ENCODE measurements around the gene ZNF23. TPM values are rescaled to one million over a fixed set of nuclear protein-coding genes. Genes with fewer than 3 reads are reported as not detected.

Gene ZNF23
- total and polyA plus RNA-seq, 4 donors = 10.0 to 13.8 (median 11.7) TPM

GRCh38 chr16:71493213-71493612 lies 31.2 kb upstream of the ZNF23 start:
- no peak overlapping the region for H3K4me3 ChIP-seq (ENCODE audit: low read length in 2 of 2)
- H3K36me3 ChIP-seq (ENCODE audit: control insufficient read depth in 1 of 2, insufficient read depth in 2 of 2, low read length in 1 of 2) = no peaks in the 10 kb centered on the region
- DNase-seq (no peak), ATAC-seq (ENCODE audit: low FRiP score) (no peak)
- H3K4me1 ChIP-seq (ENCODE audit: control insufficient read depth in 1 of 2, insufficient read depth in 2 of 2, low read length in 2 of 2) = no peaks in the 10 kb centered on the region
- no peaks in the 10 kb centered on the region for H3K9me3 ChIP-seq (ENCODE audit: control insufficient read depth, low read length)
- H3K27me3 ChIP-seq (ENCODE audit: control insufficient read depth in 1 of 2, insufficient read depth in 2 of 2, low read length in 1 of 2) = no peaks in the 10 kb centered on the region
- 62 to 63% methylated on average over 3 of the region's 3 CpGs for WGBS, 2 donors
- intact Hi-C loops (cut with DNase I) = loop anchor here in 1 of 2 donors (5.0 kb wide), 1 partner anchor 41 kb away; no protein-coding TSS in a partner anchor
- no peak overlapping the region for H3K27ac ChIP-seq (ENCODE audit: low read depth in 1 of 2, low read length in 2 of 2)

GRCh38 chr16:71492786-71493185 lies 30.7 kb upstream of the ZNF23 start:
- H3K27ac ChIP-seq (ENCODE audit: low read depth in 1 of 2, low read length in 2 of 2) = no peak overlapping the region
- no peaks in the 10 kb centered on the region for H3K36me3 ChIP-seq (ENCODE audit: control insufficient read depth in 1 of 2, insufficient read depth in 2 of 2, low read length in 1 of 2)
- H3K4me1 ChIP-seq (ENCODE audit: control insufficient read depth in 1 of 2, insufficient read depth in 2 of 2, low read length in 2 of 2) = no peaks in the 10 kb centered on the region
- H3K27me3 ChIP-seq (ENCODE audit: control insufficient read depth in 1 of 2, insufficient read depth in 2 of 2, low read length in 1 of 2) = no peaks in the 10 kb centered on the region
- DNase-seq = no peak
- no peak overlapping the region for H3K4me3 ChIP-seq (ENCODE audit: low read length in 2 of 2)
- ATAC-seq (ENCODE audit: low FRiP score) = no peak
- intact Hi-C loops (cut with DNase I) = loop anchor here in 1 of 2 donors (5.0 kb wide), 1 partner anchor 40 kb away; no protein-coding TSS in a partner anchor
- WGBS, 2 donors = 54 to 55% methylated on average over 2 of the region's 2 CpGs
- H3K9me3 ChIP-seq (ENCODE audit: control insufficient read depth, low read length) = no peaks in the 10 kb centered on the region

GRCh38 chr16:71491054-71491453 lies 29.0 kb upstream of the ZNF23 start:
- DNase-seq = no peak
- Histone ChIP-seq H3K36me3 (ENCODE audit: control insufficient read depth in 1 of 2, insufficient read depth in 2 of 2, low read length in 1 of 2) (no peaks in the 10 kb centered on the region), H3K27me3 (ENCODE audit: control insufficient read depth in 1 of 2, insufficient read depth in 2 of 2, low read length in 1 of 2) (no peaks in the 10 kb centered on the region), H3K4me3 (ENCODE audit: low read length in 2 of 2) (no peak overlapping the region), H3K27ac (ENCODE audit: low read depth in 1 of 2, low read length in 2 of 2) (no peak overlapping the region), H3K9me3 (ENCODE audit: control insufficient read depth, low read length) (no peaks in the 10 kb centered on the region), H3K4me1 (ENCODE audit: control insufficient read depth in 1 of 2, insufficient read depth in 2 of 2, low read length in 2 of 2) (no peaks in the 10 kb centered on the region)
- no peak for ATAC-seq (ENCODE audit: low FRiP score)
- WGBS, 2 donors = 47 to 54% methylated on average over 3 of the region's 3 CpGs
- intact Hi-C loops (cut with DNase I) = loop anchor here in 1 of 2 donors (5.0 kb wide), 1 partner anchor 39 kb away; no protein-coding TSS in a partner anchor

- H3K27ac ChIP-seq (ENCODE audit: low read depth in 1 of 2, low read length in 2 of 2) = no peak overlapping the region
- no peak for ATAC-seq (ENCODE audit: low FRiP score)
- DNase-seq = no peak
- no peak overlapping the region for H3K4me3 ChIP-seq (ENCODE audit: low read length in 2 of 2)
- no peaks in the 10 kb centered on the region for H3K27me3 ChIP-seq (ENCODE audit: control insufficient read depth in 1 of 2, insufficient read depth in 2 of 2, low read length in 1 of 2)
- no peaks in the 10 kb centered on the region for H3K4me1 ChIP-seq (ENCODE audit: control insufficient read depth in 1 of 2, insufficient read depth in 2 of 2, low read length in 2 of 2)
- intact Hi-C loops (cut with DNase I) = loop anchor here in 1 of 2 donors (5.0 kb wide), 1 partner anchor 38 kb away; no protein-coding TSS in a partner anchor
- H3K9me3 ChIP-seq (ENCODE audit: control insufficient read depth, low read length) = no peaks in the 10 kb centered on the region
- H3K36me3 ChIP-seq (ENCODE audit: control insufficient read depth in 1 of 2, insufficient read depth in 2 of 2, low read length in 1 of 2) = no peaks in the 10 kb centered on the region
Observed at GRCh38 chr16:71490361-71490760, 28.3 kb upstream of the ZNF23 start.

GRCh38 chr16:71489122-71489521 lies 27.1 kb upstream of the ZNF23 start, which contains the start of gene ZNF19:
Gene ZNF19 (minus strand): TSS chr16:71489324. CDS start chr16:71482114, 7,210 bp downstream.
- Histone ChIP-seq H3K27ac (ENCODE audit: low read depth in 1 of 2, low read length in 2 of 2) (no peak within 1 kb of the TSS), H3K9me3 (ENCODE audit: control insufficient read depth, low read length) (no peaks in the 10 kb centered on the region), H3K4me3 (ENCODE audit: low read length in 2 of 2) (no peak within 1 kb of the TSS), H3K27me3 (ENCODE audit: control insufficient read depth in 1 of 2, insufficient read depth in 2 of 2, low read length in 1 of 2) (no peaks in the 10 kb centered on the region), H3K36me3 (ENCODE audit: control insufficient read depth in 1 of 2, insufficient read depth in 2 of 2, low read length in 1 of 2) (no peaks in the 10 kb centered on the region), H3K4me1 (ENCODE audit: control insufficient read depth in 1 of 2, insufficient read depth in 2 of 2, low read length in 2 of 2) (no peaks in the 10 kb centered on the region)
- ATAC-seq (ENCODE audit: low FRiP score) (no peak), DNase-seq (no peak)
- WGBS, 2 donors = 87 to 88% methylated on average over 22 of the region's 22 CpGs
- intact Hi-C loops (cut with DNase I) = no loop called here

GRCh38 chr16:71484006-71484893 lies 22.2 kb upstream of the ZNF23 start:
- Histone ChIP-seq H3K36me3 (ENCODE audit: control insufficient read depth in 1 of 2, insufficient read depth in 2 of 2, low read length in 1 of 2) (no peaks in the 10 kb centered on the region), H3K4me3 (ENCODE audit: low read length in 2 of 2) (peak overlapping the region; percentile 63 to 85), H3K9me3 (ENCODE audit: control insufficient read depth, low read length) (no peaks in the 10 kb centered on the region), H3K27ac (ENCODE audit: low read depth in 1 of 2, low read length in 2 of 2) (peak overlapping the region; percentile 70 to 98), H3K27me3 (ENCODE audit: control insufficient read depth in 1 of 2, insufficient read depth in 2 of 2, low read length in 1 of 2) (no peaks in the 10 kb centered on the region), H3K4me1 (ENCODE audit: control insufficient read depth in 1 of 2, insufficient read depth in 2 of 2, low read length in 2 of 2) (no peaks in the 10 kb centered on the region)
- peak; percentile 96 for ATAC-seq (ENCODE audit: low FRiP score)
- DNase-seq = peak; percentile 92
- 0 to 1% methylated on average over 44 of the region's 44 CpGs for WGBS, 2 donors
- intact Hi-C loops (cut with DNase I) = loop anchor here (1.0 kb wide), 1 partner anchor 22 kb away; the partner anchor contains the start of gene ZNF23 (in 2 of the 2)

- H3K9me3 ChIP-seq (ENCODE audit: control insufficient read depth, low read length) = no peaks in the 10 kb centered on the region
- DNase-seq = no peak
- intact Hi-C loops (cut with DNase I) = no loop called here
- H3K27me3 ChIP-seq (ENCODE audit: control insufficient read depth in 1 of 2, insufficient read depth in 2 of 2, low read length in 1 of 2) = no peaks in the 10 kb centered on the region
- no peak overlapping the region for H3K4me3 ChIP-seq (ENCODE audit: low read length in 2 of 2)
- peaks cover 0 to 8% of the 10 kb centered on the region in 2 donors for H3K36me3 ChIP-seq (ENCODE audit: control insufficient read depth in 1 of 2, insufficient read depth in 2 of 2, low read length in 1 of 2)
- WGBS, 2 donors = 89 to 90% methylated on average over 5 of the region's 5 CpGs
- no peak for ATAC-seq (ENCODE audit: low FRiP score)
- no peak overlapping the region for H3K27ac ChIP-seq (ENCODE audit: low read depth in 1 of 2, low read length in 2 of 2)
- no peaks in the 10 kb centered on the region for H3K4me1 ChIP-seq (ENCODE audit: control insufficient read depth in 1 of 2, insufficient read depth in 2 of 2, low read length in 2 of 2)
Observed at GRCh38 chr16:71482569-71482968, 20.5 kb upstream of the ZNF23 start.

- Histone ChIP-seq H3K36me3 (ENCODE audit: control insufficient read depth in 1 of 2, insufficient read depth in 2 of 2, low read length in 1 of 2) (peaks cover 6 to 13% of the 10 kb centered on the region in 2 donors), H3K4me3 (ENCODE audit: low read length in 2 of 2) (no peak overlapping the region), H3K27me3 (ENCODE audit: control insufficient read depth in 1 of 2, insufficient read depth in 2 of 2, low read length in 1 of 2) (no peaks in the 10 kb centered on the region), H3K9me3 (ENCODE audit: control insufficient read depth, low read length) (no peaks in the 10 kb centered on the region), H3K27ac (ENCODE audit: low read depth in 1 of 2, low read length in 2 of 2) (no peak overlapping the region), H3K4me1 (ENCODE audit: control insufficient read depth in 1 of 2, insufficient read depth in 2 of 2, low read length in 2 of 2) (no peaks in the 10 kb centered on the region)
- intact Hi-C loops (cut with DNase I) = no loop called here
- WGBS, 2 donors = 93 to 97% methylated on average over 2 of the region's 2 CpGs
- no peak for DNase-seq
- no peak for ATAC-seq (ENCODE audit: low FRiP score)
Observed at GRCh38 chr16:71480956-71481355, 18.9 kb upstream of the ZNF23 start.

- intact Hi-C loops (cut with DNase I) = no loop called here
- no peaks in the 10 kb centered on the region for H3K9me3 ChIP-seq (ENCODE audit: control insufficient read depth, low read length)
- ATAC-seq (ENCODE audit: low FRiP score) = no peak
- no peaks in the 10 kb centered on the region for H3K4me1 ChIP-seq (ENCODE audit: control insufficient read depth in 1 of 2, insufficient read depth in 2 of 2, low read length in 2 of 2)
- no peaks in the 10 kb centered on the region for H3K27me3 ChIP-seq (ENCODE audit: control insufficient read depth in 1 of 2, insufficient read depth in 2 of 2, low read length in 1 of 2)
- 38 to 39% methylated on average over 3 of the region's 3 CpGs for WGBS, 2 donors
- H3K27ac ChIP-seq (ENCODE audit: low read depth in 1 of 2, low read length in 2 of 2) = no peak overlapping the region
- DNase-seq = no peak
- H3K36me3 ChIP-seq (ENCODE audit: control insufficient read depth in 1 of 2, insufficient read depth in 2 of 2, low read length in 1 of 2) = peaks cover 11 to 21% of the 10 kb centered on the region in 2 donors
- no peak overlapping the region for H3K4me3 ChIP-seq (ENCODE audit: low read length in 2 of 2)
Observed at GRCh38 chr16:71479420-71479819, 17.4 kb upstream of the ZNF23 start.
